Epithelial cell of proximal tubule (primary cell): ENCODE results near the gene MBTD1. TPM values are rescaled to one million over a fixed set of nuclear protein-coding genes. Genes with fewer than 3 reads are reported as not detected.

ENCODE experiments used
- DNase-seq: peaks from one replicate; pipeline ENCODE4 v3.0.0-alpha.2; 2011; ENCODE audit warnings: low read depth
- H3K4me3 ChIP-seq: 2 replicates; pipeline ENCODE4 v1.5.1; 2011; ENCODE audit warnings: low read depth, mild to moderate bottlenecking, low read length
- CTCF ChIP-seq: conservative IDR thresholded peaks from 2 replicates; pipeline ENCODE4 v1.5.1; 2012; ENCODE audit warnings: low read depth, mild to moderate bottlenecking, low read length
- total RNA-seq: library from RNA; depleted of rRNA; stranded (reverse); fragments of >200 nt; gene quantifications from 2 replicates; pipeline ENCODE4 v1.2.3, GENCODE V29; 2015

MBTD1 gene
- total RNA-seq, 1 donor from 2014 or later = 5.1 TPM

DNA sequence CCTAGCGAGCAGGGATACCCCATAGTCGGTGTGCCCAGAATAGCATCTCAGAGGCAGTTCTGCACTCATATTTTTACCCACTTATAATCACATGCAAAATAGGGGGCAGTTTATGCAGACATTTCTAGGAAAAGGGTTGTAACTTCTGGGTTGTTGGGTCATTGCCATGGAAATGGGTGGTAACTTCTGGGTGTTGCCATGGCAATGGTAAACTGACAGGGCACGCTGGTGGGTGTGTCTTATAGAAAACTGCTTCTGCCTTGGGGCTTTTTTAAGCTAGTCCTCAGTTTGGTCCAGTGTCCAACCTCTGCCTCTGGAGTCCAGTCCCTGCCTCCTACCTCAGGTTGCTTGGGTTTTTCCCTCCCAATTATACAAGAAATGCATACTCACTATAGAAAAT lies 131.8 kb downstream of the MBTD1 start:
- DNase-seq = no peak
- TF ChIP-seq CTCF = no peak
- no peak overlapping the region for H3K4me3 ChIP-seq

Other genes with a start within 250 kb of the MBTD1 start
- 36.4 and 48.2 TPM in 2 replicates for gene SPAG9, start 139.2 kb downstream of the MBTD1 start, total RNA-seq
- 205 and 349 TPM in 2 replicates for gene NME1, start 106.5 kb downstream of the MBTD1 start, total RNA-seq
- gene NME2, start 93.6 kb downstream of the MBTD1 start, total RNA-seq = 840 and 1,223 TPM in 2 replicates
- gene UTP18, start 497 bp upstream of the MBTD1 start, total RNA-seq = 80.6 and 82.9 TPM in 2 replicates